Amygdala (tissue), 56 donors: Measurements from ENCODE around the gene SIGMAR1.

Experiments used
- DNase-seq, 56 donors: peaks; one replicate each; lab custom pipeline; 2025; lab: John Stamatoyannopoulos, UW

The SIGMAR1 gene

DNA sequence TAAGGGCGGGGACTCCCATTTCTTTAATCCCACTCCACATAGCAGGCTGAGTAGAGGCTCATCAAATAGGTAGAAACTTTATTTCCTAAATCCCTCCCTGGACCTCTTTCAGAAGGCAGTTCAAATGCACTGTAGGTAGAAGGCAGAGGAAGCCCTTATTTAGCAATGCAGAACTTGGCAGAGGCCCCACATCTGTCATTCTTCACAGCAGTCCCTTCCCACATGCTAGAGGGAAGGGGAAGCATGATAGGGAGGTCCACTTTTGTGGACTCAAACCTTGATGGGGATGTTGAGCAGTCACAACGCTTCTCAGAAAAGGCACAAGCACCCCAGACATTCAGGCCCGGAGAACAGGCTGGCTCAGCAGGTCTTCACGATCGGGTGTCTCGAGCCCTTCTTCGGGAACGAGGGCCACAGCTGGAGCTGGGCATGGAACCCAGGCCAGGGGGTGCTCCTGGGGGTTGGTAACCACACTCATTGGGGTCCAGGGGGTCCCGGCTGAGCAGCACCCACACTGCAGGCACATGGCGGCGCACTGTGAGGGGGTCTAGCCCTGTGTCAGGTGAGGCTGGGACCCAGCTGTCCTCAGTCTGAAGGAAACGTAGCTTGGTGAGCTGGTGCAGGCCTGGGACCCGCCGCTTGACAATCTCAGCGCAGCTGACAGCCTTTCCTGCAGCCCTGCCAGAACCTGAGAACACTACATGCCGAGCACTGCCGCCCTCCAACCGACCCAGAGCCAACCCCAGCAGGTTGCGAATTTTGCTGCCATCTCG is 27.0 kb downstream of the SIGMAR1 start:
- DNase-seq: no peak

DNA sequence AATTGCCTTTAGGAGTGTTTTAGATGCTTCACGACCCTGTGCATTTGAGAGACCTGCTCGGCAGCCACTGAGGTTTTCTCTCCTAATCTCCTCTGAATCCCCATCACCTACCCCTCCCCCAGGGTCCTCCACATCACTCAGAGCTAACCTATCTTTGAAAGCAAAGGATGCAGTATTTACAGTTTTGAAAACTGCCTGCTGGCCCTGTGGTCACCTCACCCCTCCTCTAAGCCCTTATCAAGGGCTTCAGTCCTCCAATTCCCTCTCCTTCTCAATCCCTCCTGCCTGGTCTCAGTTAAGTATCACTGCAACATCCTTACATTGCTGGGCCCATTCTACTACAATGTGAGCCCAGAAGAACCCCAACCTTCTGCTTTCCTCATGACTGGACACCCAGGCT is 30.3 kb downstream of the SIGMAR1 start:
- DNase-seq: no peak

DNA sequence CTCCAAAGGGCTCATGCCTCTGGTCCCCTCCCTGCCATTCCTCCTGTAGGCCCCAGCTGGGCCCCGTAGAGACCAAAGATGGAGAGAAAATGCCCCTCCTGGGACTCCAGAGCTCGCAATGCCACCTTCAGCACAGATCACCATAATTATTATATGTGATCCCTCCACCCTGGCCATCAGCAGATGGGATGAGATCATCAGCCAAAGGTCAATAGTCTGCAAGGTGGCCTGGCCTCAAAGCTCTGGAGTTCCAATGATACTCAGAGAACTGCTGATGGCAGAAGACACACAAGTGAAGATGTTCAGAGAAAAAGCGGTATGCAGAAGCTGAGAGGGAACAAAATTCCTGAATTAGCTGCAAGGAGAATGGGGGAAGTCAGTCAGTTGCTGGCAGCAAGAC is 30.7 kb downstream of the SIGMAR1 start:
- no peak for DNase-seq

DNA sequence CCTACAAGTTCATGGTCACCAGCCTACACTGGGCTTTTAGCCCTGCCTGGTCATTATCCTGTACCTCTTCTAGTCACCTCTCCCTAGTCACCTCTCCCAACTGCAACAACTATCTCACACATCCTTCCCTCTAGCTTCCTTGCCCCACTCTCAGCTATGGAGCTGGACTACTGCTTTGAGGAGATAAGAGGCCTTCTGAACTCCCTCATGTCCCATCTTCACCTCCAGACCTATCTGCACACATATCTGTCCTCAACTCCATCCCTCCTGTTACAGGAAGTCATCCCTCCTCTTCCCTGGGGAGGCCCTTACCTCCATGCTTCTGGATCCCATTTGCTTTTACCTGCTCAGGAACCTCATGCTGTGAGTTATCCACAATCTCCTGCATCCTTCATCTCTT is 31.4 kb downstream of the SIGMAR1 start:
- no peak for DNase-seq

DNA sequence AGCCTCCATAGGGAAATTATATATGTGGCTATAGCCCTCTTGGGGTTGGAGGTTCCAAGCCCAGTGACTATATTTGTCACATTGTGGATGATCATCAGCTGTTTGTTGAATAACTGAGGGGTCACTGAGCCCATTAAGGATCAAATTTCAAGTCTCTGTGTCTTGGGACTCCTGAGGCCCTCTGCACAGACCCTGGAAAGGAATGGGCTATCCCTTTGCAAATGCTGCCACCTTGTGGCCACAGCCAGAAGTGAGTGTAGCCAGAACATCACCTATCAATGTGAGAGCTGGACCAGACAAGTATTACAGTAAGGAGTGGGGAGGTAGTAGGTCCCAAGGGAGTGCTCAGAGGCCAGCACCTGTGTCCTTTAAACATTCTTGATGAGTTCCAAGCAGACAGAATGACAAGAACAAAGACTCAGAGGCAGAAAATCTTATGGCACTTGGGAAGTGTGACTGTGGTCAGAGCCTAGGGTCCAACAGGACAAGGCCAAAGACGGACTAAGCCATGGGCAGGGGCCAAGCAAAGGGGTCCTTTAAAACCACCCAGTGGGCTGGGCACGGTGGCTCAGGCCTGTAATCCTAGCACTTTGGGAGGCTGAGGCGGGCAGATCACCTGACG is 33.9 kb downstream of the SIGMAR1 start:
- peak in 55 of 56 donors; percentile 22 to 95 (median 64) for DNase-seq

DNA sequence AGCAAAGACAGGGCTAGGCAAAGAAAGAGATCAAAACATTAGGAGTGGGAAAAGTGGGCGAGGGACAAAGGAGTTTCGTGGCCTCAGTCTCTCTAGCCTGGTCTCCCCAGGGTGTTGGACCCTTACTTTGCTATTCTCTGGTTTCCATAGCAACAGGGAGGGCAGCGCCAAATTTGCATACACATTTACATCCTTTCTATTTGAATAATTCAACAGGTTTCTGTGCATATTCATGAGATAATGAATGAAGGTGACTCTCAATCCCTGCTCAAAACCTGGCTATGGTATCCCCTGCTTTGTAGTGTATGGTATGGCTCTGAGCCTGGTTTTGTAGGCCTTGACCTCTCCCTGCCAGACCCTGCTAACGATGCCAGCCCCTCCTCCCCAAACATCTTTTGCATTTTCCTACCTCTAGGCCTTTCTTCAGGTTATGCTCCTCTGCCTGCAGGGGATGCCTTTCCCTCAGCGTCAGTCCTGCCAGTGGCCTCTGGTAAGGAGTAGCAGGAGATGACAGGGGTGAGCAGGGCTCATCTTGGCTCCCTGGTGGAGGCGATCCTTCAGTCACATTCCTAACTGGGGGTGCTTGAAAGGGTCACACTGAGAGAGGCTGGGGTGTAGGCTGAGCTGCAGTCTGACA is 35.5 kb downstream of the SIGMAR1 start:
- no peak for DNase-seq

DNA sequence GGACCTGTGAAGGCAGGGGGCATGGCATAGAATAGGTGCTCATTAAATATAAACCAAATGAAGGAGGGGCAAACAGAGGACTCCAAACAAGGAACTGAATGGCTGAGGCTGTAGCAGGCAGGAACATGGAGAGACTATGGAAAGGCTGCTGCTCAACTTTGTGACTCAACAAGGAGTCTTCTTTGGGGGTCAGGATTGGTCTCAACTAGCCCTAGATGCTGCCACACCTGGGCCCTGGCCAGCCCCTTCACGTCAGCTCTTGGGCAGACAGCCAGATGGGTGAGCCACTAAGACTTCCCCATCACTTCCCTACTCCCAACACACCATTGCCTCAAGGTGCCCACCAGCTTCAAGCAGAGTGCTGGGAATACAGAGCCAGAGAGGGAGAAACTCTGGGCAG is 36.7 kb downstream of the SIGMAR1 start:
- DNase-seq: no peak

DNA sequence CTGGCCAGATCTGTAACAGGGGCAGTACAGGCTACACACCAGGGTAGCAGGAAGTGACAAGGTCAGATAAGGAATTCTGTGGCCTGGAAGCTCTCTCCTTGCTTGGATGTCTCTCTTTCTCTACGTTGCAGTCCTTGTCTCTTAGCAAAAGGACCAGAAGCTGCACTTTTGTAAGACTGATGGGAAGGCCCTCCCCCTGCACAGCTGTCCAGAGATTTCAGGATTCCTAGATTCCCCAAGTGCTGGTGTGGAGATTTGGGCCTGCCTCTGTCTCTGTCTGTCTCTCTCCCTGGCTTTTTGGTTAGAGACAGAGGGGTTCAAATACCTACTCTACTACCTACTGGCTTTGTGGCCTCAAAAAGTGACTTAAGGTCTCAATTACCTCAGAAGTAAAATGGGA is 38.0 kb downstream of the SIGMAR1 start:
- no peak for DNase-seq

DNA sequence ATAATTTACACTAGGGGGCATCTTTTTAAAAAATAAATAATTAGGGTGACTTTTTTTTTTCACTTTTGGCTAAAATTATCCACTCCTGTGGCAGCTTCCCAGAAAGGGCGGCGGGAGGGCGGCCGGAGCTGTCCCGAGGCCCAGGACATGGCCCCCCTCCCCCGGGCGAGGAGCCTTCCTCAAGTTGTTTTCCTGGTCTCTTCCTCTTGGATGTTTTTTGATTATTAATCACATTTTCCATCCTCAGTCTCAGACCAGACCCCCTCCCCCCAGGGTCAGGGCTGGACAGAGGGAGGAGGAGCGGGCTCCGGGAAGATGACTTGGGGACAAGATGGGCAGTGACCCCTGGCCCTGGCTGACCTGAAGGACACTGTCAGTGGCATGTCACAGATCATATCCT is 43.4 kb downstream of the SIGMAR1 start:
- peak in 2 of 56 donors; percentile 17 to 23 for DNase-seq

DNA sequence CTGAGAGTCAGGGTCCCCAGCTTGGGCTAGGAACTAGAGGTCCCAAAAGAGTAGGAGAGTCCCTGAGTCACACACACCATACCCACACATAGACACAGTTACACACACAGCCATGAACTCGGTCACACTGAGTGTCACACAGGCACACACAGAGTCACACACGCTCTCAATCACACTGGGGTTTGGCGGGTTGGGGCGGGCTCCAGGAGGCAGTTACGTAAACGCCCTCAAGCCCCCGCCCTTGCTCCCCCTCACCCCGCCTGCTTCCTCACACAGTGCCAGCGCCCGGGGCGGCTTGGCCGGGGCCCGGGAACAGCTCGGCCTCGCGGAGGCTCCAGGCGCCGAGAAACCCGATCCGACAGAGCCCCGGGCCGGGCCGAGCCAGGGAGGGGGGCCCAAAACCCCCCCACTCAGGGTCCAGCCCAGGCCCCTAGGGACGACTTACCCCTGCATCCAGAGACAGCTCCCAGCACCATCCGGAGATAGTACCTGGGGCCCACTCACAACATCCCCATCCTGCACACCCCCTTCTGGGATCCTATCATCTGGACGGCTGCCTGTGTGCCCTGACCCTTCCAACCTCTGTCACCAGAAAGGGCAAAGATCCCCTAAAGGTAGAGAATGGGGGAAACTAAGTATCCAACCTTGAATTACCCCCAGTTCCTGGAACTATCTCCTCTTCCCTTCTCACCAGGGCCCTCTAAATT is 44.5 kb downstream of the SIGMAR1 start:
- peak in 39 of 56 donors; percentile 8 to 78 (median 49) for DNase-seq

DNA sequence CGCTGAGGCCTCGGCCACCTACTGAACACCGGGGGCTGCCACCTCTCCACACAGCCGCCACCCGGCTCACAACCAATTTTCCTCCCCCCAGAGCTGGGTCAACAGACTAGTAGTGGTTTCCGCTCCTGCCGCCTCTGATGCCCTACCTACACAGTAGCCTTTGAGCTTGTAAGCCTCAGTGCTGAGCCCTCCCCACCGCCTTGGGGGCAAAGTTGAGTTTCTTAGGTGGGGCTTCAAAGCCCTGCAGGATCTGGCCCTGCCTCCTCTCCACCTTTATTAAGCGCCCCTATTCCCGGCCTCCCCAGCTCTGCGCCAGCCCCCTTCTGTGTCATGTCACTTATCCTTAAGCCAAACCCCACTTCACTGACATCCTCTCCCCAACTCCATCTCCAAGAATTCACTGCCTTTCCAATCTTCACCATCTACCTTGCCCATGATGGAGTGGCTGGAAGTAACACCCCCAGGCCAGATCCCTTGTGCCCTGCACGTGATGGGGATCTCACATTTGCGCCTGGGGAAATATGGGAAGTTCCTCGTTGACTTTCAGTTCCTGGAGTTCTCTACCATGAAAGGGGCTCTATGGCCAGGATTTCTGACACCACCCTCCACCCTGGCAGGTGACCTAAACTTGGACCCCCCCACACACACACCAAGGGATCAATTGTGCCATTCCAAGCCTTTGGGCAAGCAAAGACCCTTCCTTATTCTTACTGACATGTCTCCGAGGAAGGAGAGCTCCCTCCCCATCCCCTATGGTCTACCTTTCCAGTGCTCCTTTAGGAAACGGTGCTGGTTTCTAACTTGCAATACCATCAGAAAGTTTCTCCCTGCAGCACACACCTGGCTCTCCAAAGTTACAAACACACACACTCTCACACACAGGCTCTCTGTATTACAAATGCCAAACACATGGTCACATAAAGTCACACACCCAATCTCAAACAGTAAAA is 45.4 kb downstream of the SIGMAR1 start:
- DNase-seq: no peak

DNA sequence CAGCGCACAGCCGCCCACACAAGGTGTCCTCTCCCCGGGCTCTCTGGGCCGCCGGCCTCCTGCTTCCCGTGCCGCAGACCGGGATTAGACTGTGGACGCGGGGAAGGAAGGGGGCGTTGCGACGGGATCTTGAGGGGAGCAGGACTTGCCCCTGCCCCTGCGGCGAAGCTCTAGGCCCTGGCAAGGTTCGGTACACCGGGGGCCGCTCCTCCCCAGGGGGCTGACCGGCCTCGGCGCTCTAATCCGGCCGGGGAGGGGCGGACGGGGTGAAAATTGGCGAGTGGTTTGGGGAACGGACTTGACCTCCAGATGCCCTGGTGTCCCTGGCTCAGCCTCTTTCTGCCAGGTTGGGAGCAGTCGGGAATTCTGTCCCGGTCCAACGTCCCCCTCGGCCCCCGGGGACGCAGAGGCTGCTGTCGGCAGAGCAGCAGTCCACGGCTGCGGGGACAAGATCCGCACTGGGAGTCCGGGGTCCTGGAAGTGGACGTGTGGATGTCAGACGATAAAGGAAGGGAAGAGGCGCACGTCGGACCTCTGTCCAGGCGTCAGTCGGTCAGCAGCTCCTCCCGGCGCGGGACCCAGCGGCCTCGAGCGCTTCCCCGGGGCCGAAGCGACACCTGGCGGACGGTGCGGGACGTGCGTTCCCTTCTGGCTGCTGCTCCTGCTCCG is 46.2 kb downstream of the SIGMAR1 start:
- peak in 55 of 56 donors; percentile 24 to 90 (median 69) for DNase-seq

DNA sequence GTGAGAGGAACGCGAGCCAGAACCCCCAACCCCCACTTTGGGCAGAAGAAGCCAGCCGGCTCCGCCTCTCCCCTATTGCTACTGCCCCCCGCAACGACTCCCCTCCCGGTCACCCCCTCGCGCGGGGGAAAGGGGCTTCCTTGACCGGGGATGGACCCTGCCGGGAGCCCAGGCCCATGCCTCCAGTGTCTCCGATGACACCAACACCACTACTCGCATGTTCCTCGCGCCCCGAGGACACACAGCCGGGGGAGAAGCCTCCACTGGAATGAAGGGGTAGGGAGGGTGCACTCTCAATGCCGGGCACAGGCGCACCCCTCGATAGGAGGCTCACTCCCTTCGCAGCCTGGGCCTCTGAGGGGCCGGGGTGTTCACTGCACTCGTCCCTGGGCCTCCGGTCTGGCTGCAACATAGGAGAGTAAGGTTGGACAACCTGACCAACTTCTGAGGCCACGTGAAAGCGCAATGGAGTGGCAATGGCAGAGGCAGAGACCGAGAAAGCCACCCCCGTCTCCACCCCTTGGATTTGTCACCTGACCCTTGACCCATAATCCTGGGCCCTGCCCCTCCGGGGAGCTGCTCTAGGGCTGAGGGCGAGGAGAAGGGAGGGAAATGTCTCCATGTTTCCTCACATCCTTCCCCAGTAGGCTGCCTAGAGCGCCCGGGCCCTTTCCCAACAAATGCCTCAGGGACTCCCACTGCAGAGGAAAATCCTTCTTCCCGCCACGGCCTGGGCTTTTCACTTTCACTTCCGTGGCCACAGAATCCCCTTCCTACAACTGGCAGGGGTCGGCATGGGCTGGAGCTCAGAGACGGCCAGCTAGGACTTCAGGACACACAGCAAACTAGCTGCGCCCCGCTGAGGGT is 47.0 kb downstream of the SIGMAR1 start:
- DNase-seq: peak in 7 of 56 donors; percentile 41 to 59 (median 46)

DNA sequence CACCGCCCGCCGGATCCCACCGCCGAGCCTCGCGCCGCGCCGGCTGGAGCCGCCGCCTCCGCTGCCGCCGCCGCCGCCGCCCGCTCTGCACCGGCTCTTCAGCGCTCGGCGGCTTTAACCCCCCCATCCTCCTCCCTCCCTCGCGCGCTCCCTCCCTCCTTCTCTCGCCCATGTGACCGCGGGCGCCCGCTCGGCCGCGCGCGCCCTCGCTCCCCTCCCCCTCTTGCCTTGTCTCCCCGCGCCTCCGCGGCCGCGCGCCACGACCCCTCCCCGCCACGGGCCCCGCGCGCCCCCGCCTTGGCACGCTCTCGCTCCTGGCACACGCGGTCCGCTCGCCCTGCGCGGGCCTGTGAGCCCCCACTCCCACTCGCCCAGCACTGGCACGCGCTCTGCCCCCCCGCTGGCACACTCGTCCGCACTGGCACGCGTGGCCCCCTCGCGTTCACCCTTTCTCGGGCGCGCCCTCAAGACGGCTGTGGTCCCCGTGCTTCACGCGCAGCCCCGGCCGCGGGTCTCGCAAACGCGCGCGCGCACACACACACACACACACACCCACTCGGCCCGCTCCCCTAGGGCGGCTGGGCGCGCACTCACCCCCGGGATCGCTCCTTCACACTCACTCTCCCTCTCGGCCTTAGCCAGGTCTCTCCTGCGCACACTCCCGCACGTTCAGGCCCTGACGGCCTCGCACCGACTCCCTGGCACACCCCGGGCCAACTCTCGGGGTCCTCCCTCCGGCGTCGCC is 47.8 kb downstream of the SIGMAR1 start, which contains the start of gene CNTFR:
Gene CNTFR, minus strand, starts transcription at position 89 of the 745 bp plus-strand sequence. CDS start 20,743 bp downstream, outside the sequence.
- DNase-seq: peak in 47 of 56 donors; percentile 32 to 82 (median 63)

DNA sequence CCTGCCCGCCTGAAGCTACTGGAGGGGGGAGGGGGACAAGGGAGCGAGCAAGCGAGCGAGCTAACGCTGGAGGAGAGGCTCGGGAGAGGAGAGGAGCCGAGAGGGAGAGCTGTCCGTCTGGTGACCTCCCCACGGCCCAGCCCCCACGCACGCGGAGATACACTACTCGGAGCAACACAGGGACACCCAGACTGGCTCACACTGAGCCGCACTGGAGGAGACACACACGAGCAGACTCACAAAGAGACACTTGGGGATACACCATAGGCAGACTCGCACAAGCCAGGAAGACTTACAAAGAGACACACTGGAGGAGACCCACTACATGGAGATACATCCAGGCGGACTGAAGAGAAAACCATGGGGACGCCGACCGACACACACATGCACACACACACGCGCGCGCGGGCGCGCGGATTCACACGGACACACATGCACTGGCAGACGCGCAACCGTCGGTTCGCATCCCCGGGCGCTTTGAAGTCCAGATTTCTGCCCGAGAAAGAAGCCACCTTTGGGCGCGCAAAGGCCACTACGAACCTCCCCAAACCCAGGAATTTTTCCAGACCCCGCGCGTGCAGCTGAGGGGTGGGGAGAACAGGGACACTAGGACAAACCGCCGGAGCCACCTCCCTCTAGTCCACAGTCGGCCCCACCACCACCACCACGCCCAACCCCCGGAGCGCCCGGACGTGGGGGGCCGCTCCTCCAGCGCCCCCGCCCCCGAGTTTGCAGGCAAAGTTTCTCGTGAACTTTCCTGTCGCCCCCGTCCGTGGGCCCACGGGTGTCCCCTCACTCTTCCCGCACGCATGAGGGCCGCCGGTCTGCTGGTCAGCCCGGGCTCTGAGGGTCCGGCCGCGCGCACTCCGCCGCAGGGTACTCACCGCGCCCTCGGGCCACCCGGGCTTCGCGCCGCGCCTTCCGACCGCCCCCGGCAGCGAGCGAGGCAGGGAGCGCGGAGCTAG is 48.6 kb downstream of the SIGMAR1 start:
- peak in 17 of 56 donors; percentile 24 to 59 (median 41) for DNase-seq

DNA sequence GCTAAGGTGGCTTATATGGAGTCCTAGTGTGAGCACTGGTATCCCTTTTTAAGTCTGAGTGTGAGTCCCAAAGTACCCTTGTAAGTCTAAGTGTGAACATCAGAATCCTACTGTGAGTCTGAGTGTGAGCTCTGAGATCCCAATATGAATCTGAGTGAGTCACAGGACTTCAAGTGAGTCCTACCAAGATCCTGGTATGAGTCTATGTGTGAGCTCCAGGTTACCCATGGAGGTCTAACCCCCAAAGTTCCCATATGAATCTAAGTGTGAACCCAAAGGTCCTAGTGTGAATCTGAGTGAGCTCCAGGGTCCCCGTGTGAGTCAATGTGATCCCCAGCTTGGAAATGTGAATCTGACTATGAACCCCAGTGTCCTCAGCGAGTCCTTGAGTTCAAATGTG is 50.3 kb downstream of the SIGMAR1 start:
- DNase-seq: no peak
